Posterior cingulate gyrus (tissue), 11 donors: Measurements from ENCODE around the gene MCFD2.

ENCODE experiments used
- DNase-seq, 10 donors: peaks; one replicate each; pipeline versions ENCODE4 v3.0.0 to v3.0.0-alpha.2; 2020 to 2021; ENCODE audit warnings: mixed read lengths in 3 of 10
- intact Hi-C: fragments of 100-400 bp; cut with DNase I; formaldehyde crosslinking; loops from one replicate; pipeline ENCODE4 v1.15.1; 2023

MCFD2 gene

DNA sequence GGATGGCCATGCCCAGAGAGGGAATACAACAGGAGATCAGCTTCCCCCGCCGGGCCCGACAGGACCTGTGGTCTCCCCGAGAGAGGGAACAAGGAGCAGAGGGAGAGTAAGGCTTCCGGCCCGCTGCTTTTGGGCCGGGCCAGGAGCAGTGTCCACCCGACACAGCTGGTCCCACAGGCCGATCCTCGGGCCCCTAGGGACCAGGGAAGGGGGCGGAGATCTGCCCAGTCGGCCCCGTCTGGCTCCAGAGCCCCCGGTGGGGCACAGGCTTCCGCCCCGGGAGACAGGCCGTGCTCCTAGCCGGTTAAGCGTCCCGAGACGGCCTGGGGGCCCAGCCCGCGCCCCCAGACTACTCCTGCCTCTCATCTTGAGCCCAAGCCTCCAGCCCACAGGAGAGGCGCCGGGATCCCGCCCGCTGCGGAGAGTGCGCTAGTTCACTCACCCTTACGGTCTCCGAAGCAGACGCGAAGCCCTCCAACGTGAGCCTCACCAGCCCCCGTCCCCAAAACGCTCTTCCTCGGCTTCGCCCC is at the start of gene MCFD2:
TSS of gene MCFD2 (minus strand) at position 526 of the 530 bp plus-strand sequence. CDS start 6,635 bp downstream, outside the sequence.
- peak in 5 of 10 donors; percentile 10 to 86 (median 14) for DNase-seq
- intact Hi-C loops = loop anchor here (5.0 kb wide), 1 partner anchor 407 kb away; no protein-coding TSS in a partner anchor

DNA sequence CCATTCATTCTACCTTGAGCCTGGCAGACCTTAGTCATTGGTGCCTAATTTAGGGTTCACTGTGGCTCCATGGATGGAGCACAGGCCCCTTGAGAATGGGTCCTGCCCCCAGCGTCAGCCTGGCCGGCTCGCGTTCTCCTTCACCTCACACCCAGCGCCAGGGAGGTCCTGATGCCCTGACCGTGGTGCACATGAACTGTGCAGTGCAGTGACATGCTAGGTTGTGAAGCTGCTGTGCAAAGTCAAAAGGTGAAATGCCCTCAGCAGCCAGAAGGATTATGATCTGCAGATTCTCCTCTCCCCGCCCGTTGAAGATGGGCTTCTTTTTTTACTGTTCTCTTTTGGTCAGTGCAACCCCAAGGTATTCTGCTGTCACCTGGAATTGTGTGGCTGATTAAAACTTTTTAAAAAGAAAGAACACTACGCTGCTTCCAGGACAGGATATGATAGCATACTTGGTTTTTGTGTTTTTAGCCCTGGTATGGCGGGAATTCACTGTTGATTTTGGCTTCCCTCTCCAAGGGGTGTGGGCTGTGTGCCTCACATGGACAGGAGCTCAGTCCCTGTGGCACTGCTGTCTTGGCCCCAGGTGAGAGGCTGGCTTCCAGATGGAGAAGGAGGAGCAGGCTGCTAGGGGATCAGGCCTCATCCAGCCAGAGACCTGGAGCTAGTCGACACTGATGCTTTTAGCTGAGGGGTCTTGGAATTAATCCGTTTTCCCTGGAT is 49.4 kb upstream of the MCFD2 start:
- intact Hi-C loops = no loop called here
- peak in 1 of 10 donors; percentile 41 for DNase-seq

DNA sequence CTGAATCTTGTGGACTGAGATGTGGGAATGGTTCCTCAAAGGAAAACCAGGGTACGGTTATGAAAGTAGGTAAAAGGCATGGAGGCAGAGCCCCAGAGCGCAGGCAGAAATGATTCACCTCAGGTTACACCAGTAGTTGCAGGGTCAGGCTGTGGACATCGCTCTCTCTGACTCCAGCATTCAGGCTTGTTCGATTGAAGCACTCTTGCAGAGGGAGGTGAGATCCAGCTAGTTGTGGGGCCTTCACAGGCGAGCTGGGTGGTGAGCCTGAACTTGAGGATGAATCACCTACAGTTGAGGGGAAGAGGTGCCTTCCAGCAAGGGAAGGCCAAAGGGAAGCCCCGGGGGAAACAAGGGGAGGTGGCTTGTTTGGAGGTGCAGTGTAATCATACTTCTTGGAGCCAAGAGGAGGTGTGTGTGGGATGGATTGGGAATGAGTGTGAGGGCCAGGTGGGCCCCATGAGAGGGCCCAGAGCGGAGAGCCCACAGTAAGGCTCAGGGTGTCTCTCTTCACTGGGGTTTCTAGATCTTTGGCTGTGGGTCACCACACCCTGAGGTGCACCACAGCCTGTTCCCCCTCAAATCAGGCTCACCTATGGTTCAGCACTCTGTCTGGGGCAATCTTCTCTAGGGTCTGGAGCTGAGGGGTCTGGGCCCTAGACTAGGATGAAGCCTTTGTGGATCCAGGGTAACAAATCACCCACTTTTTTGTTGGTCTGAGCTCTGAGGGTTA is 48.5 kb upstream of the MCFD2 start:
- intact Hi-C loops = no loop called here
- peak in 1 of 10 donors; percentile 25 for DNase-seq

DNA sequence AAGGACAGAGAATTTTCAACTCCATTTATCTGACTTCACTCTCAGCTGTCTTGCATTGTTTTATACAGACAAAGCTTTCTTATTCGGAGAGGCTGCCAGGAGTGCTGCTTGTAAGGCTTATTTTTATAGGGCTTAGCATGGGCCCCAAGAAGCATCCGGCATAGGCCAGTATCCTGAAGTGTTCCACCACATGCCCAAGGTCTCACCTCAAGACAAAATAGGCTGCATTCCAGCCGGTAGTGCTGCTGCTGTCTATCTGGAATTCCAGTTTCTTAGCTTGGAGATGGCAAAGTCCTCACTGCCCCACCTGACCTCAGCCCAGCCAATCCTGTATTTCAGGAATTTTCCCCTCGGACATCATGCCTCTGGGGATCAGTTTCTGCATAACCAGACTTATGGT is 47.6 kb upstream of the MCFD2 start:
- peak in 1 of 10 donors; percentile 8 for DNase-seq

DNA sequence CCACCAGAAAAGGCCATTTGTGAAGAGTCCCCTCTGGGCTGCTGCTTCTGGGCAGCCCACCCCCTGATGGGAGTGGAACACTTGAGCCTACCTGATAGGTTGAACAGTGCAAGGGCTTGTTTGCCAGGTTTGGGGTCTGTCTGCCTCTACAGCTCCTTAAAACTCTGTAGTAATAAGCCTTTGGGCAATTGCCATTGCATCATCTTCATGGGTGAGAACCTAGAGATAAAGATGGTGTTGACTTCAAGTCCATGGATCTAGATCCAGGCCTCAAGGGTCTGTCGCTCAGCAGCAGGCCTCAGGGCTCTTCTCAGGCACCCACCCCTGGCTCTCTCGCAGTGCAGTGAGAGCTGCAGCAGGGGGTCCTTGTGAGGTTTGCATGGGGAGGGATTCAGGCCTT is 47.1 kb upstream of the MCFD2 start:
- intact Hi-C loops = no loop called here
- peak in 1 of 10 donors; percentile 27 for DNase-seq

More for the DNA sequence above, 47.6 kb upstream of the MCFD2 start:
- intact Hi-C loops = no loop called here

DNA sequence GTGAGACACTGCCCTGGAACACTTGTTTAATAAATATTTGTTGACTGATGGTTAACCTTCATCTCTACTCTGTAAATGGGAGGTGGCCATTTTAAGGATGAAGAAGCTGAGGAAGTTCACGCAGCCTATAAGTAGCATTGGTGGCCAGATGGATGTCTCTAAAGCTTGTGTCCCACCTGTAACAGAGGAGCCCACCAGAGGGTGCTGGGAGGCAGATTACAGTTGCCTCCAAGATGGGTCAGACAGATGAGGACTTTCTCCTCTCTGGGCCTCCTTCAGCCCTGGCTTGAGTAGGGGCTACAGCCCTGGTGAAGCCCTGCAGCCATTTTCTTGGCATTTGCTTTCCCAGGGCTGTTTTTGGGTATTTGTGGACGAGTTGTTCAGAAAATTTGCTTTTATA is 45.0 kb upstream of the MCFD2 start:
- peak in 1 of 10 donors; percentile 17 for DNase-seq
- intact Hi-C loops = no loop called here

DNA sequence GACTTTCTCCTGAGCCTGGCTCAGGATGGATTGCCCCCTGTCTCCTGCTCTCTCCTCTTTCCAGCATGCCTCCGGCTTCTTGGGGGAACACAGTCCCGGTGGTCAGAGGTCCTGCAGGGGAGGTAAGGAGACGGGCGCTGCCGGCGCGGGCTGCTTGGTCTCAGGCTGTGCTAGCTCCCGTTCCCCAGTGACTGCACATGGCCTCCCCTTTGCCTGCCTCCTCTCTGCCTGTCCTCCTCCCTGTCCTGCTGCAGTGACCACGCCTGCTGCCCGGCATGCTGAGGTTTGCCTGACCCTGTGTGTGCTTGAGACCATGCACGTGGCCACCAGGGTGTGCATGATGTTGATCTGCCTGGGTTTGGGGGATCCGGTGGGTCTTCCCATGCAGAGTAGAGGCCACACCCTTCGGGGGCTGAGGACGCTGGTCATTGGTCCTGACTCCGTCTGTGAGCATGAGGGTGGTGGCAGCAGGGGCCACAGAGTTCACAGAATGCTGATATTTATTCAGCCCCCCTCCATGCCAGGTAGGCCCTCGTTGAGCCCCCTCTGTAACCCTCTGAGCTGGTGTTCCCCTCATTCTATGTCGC is 42.9 kb upstream of the MCFD2 start:
- intact Hi-C loops = no loop called here
- DNase-seq = peak in 1 of 10 donors; percentile 59

DNA sequence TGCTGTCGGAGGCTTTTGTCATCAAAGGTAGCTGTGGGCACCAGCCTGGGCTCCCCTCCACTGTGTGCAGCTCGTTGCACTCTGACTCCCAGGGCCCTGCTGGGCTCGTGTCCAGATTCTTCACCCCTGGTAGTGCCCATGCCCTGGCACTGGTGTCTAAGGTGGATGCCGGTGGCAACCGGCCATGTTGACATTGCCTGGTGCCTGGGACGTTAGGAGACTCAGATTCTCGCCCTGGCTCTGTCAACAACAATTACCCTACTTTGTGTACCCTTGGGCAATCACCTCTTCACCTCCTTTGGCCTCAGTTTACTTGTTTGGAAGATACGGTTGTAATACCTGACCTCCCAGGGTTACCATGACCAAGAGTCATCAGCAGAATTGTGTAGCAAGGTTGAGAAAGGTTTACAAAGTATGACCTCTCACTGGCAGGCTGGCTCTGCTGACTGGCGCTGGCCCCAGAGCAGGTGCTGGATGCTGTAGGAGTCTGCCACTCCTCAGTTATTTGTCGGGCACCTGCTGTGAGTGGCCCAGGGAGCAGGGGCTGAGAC is 41.5 kb upstream of the MCFD2 start:
- intact Hi-C loops = no loop called here
- peak in 1 of 10 donors; percentile 66 for DNase-seq

DNA sequence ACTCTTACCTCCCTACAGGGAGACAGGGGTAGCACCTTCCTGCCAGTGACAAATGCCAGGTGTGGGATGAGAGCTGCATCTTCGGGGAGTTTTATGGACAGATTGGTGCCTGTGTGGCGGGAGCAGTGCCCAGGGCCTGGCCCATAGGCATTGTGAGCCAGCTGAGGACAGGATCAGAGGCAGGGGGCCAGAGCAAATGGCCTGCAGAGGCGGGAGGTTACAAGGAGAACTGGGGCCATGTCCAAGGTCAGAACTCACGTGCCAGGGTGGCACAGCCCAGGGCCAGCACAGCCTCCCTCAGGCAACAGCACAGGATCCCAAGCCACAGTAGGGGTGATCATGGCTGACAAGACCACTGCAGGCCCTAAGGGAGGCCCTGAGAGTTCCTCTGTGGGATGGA is 40.2 kb upstream of the MCFD2 start:
- no peak for DNase-seq
- intact Hi-C loops = no loop called here

DNA sequence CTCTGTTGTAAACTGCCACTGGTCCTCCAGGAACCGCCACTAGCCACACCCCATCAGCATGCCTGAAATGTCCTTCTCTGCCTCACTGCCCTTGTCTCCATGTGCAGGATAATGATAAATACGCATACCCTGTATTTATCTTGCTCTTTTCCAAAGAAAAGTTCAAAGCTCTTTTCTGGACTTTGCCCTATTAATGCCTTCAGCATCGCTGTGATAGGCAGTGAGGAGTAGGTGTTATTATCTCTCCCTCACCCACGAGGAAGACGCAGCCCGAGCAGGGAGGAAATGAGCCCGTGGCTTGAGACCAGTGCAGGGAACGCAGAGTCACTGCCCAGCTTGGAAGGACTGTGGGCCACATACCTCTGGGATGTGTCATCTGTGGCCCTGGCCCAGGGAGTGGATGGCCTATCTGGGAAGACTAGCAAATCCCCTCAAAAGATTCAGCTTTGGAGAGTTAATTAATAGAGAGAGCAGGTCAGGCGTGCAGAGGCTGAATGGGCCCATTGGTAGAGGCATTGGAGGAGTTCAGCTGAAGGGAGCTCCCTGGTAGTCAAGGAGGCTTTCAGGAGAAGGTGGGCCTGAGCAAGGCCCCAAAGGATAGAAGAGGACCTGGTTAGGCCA is 39.5 kb upstream of the MCFD2 start:
- intact Hi-C loops = no loop called here
- DNase-seq = peak in 1 of 10 donors; percentile 23

DNA sequence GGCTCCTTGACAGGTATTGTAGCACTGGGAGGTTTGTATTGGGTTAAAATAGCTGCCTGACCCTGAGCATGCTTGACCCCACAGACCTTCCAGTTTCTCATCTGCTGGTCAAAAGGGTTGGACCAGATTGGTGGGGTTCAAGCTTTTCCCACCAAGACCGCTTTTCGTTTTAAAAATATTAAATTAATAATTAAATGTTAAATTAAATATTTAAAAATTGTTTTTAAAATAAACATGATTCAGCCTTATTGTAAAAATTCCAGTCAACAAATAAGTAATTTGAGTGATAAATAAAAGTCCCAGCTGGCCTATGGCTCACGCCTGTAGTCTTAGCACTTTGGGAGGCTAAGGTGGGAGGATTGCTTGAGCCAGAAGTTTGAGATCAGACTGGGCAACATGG is 36.6 kb upstream of the MCFD2 start:
- no peak for DNase-seq
- intact Hi-C loops = no loop called here

DNA sequence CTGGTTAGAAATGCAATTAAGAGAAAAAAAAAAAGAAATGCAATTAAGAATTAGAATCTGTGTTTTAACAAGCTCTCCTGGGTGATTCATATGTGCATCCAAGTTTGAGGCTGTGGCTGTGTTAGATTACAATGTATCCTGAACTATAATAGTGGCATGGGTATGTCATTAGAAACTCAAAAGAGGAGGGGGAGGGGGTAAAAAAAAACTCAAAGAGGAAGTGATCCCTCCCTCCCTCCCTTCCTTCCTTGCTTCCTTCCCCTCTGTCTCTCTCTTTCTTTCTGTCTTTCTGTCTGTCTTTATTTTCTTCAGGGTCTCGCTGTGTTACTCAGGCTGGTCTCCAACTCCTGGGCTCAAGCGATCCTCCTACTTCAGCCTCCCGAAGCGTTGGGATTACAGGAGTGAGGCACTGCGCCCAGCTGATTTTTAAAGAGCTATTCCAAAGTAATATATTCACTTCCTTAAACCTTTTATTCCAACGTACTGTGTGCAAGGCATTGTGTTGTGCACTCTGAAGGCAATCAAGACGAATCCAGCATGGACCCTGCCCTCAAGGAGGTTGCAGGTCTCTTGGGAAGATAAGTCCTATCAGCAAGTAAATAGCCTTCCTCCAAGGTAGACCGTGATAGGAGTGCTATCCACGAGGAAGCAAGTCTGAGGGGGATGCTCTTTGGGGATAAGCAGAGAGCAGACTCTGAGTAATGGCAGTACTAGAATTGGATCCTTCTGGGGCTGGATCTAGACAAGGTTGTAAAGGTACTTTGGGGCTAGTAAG is 35.9 kb upstream of the MCFD2 start:
- DNase-seq = no peak
- intact Hi-C loops = no loop called here

DNA sequence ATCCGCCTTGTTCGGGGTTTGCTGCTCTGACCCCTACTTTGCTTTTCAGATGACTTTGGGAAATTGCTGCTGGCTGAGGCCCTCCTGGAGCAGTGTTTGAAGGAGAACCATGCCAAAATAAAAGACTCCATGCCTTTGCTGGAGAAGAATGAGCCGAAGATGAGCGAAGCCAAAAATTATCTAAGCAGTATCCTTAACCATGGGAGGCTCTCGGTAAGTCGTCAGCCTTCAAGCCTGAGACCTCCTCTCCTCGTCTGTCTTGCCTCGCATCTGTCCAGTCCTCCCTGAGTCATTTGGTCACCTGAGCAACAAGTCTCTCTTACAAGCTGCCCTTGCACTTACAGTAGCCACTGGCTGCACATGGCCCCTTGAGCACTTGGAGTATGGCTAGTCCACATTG is 34.7 kb upstream of the MCFD2 start:
- intact Hi-C loops = no loop called here
- DNase-seq = no peak

DNA sequence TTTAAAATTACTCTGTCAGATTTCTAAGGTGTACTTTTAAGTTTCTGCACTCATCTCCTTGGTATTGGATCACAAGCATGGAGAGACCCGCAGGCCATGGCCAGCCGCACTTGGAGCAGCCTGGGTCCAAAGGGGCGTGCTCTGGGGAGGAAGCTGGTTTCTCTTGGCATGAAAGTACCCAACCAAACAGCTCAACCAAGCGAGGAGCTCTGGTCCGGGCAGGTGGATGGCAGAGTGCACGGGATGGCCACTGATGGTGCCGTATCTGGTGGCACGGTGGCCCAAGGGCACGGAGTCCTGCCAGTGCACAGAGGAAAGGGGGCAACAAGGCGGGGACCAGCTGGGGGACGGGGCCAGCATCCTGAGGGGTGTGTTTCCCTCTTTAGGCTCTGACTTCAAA is 32.2 kb upstream of the MCFD2 start:
- intact Hi-C loops = no loop called here
- DNase-seq = no peak

DNA sequence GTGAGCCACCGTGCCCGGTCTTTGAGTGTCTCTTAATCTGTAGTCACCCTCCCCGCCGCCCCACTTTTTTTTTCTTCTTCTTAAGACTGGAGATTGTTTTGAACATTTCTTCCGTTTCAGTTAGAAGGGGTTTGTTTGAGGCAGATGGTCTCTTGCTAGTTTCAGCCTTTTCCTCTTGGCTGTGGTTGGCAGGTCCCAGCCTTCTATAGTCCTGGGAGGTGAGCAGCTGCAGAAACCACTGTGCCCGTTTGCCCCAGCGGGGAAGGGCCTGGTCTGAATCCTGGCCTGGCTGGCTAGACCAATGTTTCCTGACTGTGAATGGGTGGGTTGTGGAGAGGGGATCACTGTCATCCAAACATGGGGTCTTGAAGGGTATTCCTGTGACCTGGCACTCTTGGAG is 30.1 kb upstream of the MCFD2 start:
- no peak for DNase-seq
- intact Hi-C loops = no loop called here

DNA sequence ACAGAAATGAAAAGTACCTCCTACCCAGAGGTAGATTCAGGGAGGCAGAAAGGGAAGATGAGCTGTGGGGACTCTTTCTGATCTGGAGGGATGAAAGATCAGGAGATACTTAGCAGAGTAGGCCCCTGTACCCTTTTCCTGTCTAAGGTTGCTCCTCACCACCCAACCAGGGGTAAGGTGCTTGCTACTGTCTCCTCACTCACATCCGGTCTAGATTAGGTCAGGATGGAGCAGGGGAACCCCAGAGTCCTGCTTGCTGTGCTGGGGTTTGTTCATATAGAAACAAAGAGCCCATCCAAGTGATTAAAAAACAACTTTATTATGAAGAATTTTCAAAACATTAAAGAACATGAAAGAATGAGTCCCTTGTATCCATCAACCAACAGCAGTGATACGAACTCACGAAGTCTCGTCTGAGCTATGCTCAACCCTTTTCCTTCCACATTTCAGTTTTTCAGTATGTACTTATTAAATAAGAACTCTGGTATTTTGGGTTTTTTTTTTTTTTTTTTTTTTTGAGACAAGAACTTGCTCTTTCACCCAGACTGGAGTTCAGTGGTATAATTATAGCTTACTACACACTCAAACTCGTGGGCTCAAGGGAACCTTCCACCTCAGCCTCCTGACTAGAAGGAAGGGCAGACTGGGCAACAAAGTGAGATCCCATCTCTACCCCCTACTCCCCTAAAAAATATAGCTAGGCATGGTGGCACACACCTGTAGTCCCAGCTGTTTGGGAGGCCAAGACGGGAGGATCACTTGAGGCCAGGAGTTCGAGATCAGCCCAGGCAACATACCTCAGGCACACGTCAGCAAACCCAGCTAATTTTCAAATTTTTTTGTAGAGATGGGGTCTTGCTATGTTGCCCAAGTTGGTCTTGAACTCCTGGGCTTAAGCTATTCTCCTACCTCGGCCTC is 28.5 kb upstream of the MCFD2 start:
- intact Hi-C loops = no loop called here
- no peak for DNase-seq

DNA sequence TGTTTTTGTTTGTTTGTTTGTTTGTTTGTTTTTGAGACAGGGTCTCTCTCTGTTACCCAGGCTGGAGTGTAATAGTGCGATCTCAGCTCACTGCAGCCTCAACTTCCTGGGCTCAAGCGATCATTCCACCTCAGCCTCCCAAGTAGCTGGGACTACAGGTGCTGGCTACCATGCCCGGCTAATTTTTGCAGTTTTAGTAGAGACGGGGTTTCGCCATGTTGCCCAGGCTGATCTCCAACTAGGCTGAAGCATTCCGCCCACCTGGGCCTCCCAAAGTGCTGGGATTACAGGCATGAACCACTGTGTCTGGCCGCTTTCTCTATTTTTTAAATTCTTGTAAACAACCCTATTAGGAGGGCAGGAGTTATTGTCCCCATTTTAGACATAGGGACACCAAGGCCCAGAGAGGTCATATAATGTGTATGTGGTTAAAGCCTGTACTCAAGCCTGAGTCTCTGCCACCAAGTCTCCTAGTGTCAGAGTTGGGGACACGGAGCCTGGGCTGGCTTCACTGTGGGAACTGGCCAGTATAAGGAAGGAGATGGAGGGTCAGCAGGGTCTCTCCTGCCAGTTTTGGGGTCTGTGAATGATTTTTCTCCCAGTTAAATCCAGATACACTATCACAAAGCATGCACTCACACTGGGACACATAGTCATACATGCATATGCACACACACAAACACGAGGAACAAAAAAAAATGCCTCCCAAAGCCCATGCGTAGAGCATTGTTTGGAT is 27.5 kb upstream of the MCFD2 start:
- intact Hi-C loops = no loop called here
- no peak for DNase-seq

DNA sequence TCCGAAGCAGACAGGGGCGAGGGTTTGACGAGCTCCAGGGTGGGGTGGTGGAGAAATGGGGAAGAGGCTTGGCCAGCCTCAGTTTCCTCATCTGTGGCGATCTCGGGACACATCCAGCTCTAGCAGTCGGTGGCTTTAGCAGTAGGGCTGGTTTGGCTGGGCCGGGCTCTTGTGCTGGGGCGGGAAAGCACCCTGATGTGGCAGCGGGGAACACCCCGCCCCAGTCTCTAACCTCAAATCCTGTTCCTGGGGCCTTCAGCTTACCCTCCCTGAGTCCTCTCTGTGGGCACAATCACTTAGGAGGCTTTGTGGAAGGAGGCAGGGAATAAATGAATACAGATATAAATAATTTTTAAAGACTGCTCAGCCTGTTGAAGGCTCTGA is 26.5 kb upstream of the MCFD2 start:
- intact Hi-C loops = no loop called here
- peak in 2 of 10 donors; percentile 14 to 24 for DNase-seq
